Thyroid gland (tissue), 4 donors: ENCODE data around the gene SIX3. TPM values are rescaled to one million over a fixed set of nuclear protein-coding genes. Genes with fewer than 3 reads are reported as not detected.

Experiments
- DNase-seq, 2 donors: peaks; one replicate each; pipeline ENCODE4 v3.0.0-alpha.2; 2019
- H3K27ac ChIP-seq, 3 donors: fragments of 200-600 bp; sonication (generic); 1 replicate in 2 of 3; 2 replicates in 1 of 3; pipeline ENCODE4 v1.5.1; 2016 to 2019; ENCODE audit warnings: mild to moderate bottlenecking in 1 of 3, moderate library complexity in 1 of 3
- H3K27me3 ChIP-seq: fragments of 200-600 bp; sonication (generic); one replicate; pipeline ENCODE4 v1.5.1; 2019
- H3K36me3 ChIP-seq, 2 donors: fragments of 200-600 bp; sonication (generic); one replicate each; pipeline ENCODE4 v1.5.1; 2016 to 2019
- H3K4me1 ChIP-seq, 2 donors: fragments of 200-600 bp; sonication (generic); one replicate each; pipeline ENCODE4 v1.5.1; 2017 to 2019
- H3K4me3 ChIP-seq, 3 donors: fragments of 200-600 bp; sonication (generic); replicated peaks in 1 of 3; 1 replicate in 2 of 3; 2 replicates in 1 of 3; pipeline ENCODE4 v1.5.1; 2016; ENCODE audit warnings: mild to moderate bottlenecking in 1 of 3
- H3K9me3 ChIP-seq: fragments of 200-600 bp; sonication (generic); one replicate; pipeline ENCODE4 v1.5.1; 2017
- POLR2A ChIP-seq, 2 donors: fragments of 450-650 bp; IDR thresholded peaks; one replicate each; pipeline ENCODE4 v1.6.1; 2017; ENCODE audit warnings: antibody characterized with exemption in 2 of 2, mild to moderate bottlenecking in 2 of 2, moderate library complexity in 1 of 2
- WGBS, 2 donors: methylation state at CpG; one replicate each; pipeline ENCODE4 v1.1.5; 2017; 5-methylcytosine and 5-hydroxymethylcytosine counted together
- intact Hi-C: fragments of 100-400 bp; cut with DNase I; formaldehyde crosslinking; loops from one replicate; pipeline ENCODE4 v1.15.1; 2023
- total RNA-seq, 4 donors: library from RNA; depleted of rRNA; stranded (reverse); fragments of >200 nt; gene quantifications; one replicate each; pipeline ENCODE4 v1.2.3, GENCODE V29; 2016
- TF ChIP-seq, protein P1 (sequence below), 6 experiments: fragments of 200-600 bp in 3 of 6; fragments of 450-650 bp in 3 of 6; sonication (generic) in 3 of 6; IDR thresholded peaks; one replicate each; pipeline ENCODE4 v1.5.1; 2016 to 2019; ENCODE audit warnings: antibody characterized with exemption in 6 of 6, mild to moderate bottlenecking in 2 of 6, inconsistent platforms in 1 of 6, moderate library complexity in 1 of 6

SIX3 gene
- total RNA-seq, 4 donors from 2014 or later = not detected

DNA sequence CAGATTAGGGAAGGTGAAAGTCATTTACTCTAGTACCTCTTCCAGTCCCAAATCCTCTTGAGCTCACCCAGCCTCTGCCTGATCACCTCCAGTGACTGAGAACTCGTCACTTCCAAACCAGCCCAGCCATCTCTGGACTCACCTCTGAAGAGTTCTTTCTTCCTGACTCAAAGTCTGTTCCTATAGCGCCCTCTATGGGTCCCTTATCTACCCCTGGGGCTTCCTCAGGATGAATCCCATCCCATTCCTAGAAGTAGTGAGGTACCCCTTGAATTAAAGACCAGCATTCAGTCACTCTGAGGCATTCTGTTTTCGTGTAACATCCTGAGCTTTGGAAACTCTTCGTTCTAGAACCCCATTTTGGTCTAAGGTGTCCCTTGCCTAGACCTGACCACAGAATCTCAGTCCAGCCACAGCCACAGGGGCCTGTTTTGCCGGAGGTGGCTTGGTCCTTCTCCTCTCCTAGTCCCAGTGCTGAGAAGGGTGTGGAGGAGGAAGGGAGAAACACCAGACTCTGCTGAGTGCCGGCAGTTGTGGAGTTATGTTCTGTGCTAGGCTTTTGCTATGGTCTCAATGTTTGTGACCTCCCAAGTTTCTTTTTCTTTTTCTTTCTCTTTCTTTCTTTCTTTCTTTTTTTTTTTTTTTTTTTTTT is 32.7 kb downstream of the SIX3 start:
- no peak for DNase-seq
- TF ChIP-seq, protein P1, sequence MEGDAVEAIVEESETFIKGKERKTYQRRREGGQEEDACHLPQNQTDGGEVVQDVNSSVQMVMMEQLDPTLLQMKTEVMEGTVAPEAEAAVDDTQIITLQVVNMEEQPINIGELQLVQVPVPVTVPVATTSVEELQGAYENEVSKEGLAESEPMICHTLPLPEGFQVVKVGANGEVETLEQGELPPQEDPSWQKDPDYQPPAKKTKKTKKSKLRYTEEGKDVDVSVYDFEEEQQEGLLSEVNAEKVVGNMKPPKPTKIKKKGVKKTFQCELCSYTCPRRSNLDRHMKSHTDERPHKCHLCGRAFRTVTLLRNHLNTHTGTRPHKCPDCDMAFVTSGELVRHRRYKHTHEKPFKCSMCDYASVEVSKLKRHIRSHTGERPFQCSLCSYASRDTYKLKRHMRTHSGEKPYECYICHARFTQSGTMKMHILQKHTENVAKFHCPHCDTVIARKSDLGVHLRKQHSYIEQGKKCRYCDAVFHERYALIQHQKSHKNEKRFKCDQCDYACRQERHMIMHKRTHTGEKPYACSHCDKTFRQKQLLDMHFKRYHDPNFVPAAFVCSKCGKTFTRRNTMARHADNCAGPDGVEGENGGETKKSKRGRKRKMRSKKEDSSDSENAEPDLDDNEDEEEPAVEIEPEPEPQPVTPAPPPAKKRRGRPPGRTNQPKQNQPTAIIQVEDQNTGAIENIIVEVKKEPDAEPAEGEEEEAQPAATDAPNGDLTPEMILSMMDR (IDR thresholded peaks at IDR 0.05) = no peak
- no peak for TF ChIP-seq POLR2A (IDR thresholded peaks at IDR 0.05)
- no peaks in the 10 kb centered on the region for H3K36me3 ChIP-seq
- no peaks in the 10 kb centered on the region for H3K4me1 ChIP-seq
- intact Hi-C loops = no loop called here
- H3K4me3 ChIP-seq = no peak overlapping the region
- 49 to 67% methylated on average over 5 to 6 of the region's 6 CpGs for WGBS, 2 donors
- H3K27me3 ChIP-seq = no peaks in the 10 kb centered on the region
- H3K9me3 ChIP-seq = no peaks in the 10 kb centered on the region
- no peak overlapping the region for H3K27ac ChIP-seq

DNA sequence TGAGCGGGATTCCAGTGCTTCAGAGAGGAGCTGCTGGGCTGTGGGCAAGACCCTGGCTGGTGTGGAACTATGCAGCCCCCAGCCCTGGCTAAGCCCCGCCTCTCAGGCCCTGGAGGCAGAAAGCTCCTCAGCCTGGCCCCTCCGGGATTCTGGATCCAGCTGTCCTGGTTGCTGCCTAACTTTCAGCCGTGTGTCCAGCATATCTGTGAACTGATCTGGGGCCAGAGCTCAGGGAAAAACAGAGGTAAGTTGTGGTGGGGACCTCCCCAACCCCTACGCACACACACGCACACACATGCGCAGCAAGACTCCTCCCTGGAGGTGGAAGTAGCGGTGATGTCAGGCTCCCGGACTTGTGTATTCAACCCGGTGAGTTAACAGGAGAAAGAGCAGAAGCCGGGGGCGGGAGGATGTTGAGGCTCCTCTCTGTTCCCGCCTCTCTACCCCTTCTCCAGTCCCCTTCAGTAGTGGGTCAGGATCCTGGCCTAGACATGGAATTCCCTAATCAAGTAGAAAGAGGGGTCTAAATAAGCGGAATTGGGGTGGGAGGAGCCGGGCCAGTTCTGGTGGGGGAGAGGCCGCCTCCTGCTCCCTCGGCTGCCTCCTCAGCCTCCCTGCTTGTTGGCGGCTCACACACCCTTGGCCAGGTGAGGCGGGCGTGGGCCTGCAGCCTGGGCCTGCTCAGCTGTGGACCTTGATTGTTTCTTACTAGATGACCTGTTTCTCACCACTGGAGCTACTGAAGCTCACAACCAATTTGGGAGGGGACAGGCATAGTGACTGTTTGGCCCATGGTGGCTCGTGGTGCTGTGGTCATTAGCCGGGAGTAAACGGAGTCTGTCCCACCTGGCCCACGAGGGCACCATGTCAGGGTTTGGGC is 34.3 kb downstream of the SIX3 start:
- Histone ChIP-seq H3K27me3 (no peaks in the 10 kb centered on the region), H3K9me3 (no peaks in the 10 kb centered on the region), H3K4me1 (no peaks in the 10 kb centered on the region), H3K27ac (no peak overlapping the region), H3K36me3 (no peaks in the 10 kb centered on the region), H3K4me3 (no peak overlapping the region)
- TF ChIP-seq POLR2A (IDR thresholded peaks at IDR 0.05) = no peak
- TF ChIP-seq, protein P1 (IDR thresholded peaks at IDR 0.05) = no peak
- 72 to 73% methylated on average over 21 to 24 of the region's 24 CpGs for WGBS, 2 donors
- DNase-seq = no peak
- intact Hi-C loops = loop anchor here (2.0 kb wide), 1 partner anchor 521 kb away; no protein-coding TSS in a partner anchor

DNA sequence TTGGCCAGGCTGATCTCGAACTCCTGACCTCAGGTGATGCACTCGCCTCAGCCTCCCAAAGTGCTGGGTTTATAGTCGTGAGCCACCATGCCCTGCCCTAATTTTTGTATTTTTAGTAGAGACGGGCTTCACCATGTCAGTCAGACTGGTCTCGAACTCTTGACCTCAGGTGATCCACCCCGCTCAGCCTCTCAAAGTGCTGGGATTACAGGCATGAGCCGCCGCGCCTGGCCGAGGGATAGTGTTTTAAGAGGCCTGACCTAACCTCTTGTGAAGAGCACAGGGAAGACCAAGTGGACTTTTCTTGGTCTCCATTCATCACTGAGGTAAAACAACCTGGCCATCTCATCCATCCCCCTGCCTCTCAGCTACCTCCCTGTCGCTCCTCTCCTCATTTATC is 38.1 kb downstream of the SIX3 start:
- H3K27me3 ChIP-seq = no peaks in the 10 kb centered on the region
- H3K36me3 ChIP-seq = no peaks in the 10 kb centered on the region
- no peaks in the 10 kb centered on the region for H3K9me3 ChIP-seq
- H3K27ac ChIP-seq = no peak overlapping the region
- no peak for TF ChIP-seq POLR2A (IDR thresholded peaks at IDR 0.05)
- TF ChIP-seq, protein P1 (IDR thresholded peaks at IDR 0.05) = no peak
- no peak for DNase-seq
- intact Hi-C loops = no loop called here
- no peak overlapping the region for H3K4me3 ChIP-seq
- no peaks in the 10 kb centered on the region for H3K4me1 ChIP-seq
- WGBS, 2 donors = 51 to 54% methylated on average over 10 to 11 of the region's 11 CpGs

DNA sequence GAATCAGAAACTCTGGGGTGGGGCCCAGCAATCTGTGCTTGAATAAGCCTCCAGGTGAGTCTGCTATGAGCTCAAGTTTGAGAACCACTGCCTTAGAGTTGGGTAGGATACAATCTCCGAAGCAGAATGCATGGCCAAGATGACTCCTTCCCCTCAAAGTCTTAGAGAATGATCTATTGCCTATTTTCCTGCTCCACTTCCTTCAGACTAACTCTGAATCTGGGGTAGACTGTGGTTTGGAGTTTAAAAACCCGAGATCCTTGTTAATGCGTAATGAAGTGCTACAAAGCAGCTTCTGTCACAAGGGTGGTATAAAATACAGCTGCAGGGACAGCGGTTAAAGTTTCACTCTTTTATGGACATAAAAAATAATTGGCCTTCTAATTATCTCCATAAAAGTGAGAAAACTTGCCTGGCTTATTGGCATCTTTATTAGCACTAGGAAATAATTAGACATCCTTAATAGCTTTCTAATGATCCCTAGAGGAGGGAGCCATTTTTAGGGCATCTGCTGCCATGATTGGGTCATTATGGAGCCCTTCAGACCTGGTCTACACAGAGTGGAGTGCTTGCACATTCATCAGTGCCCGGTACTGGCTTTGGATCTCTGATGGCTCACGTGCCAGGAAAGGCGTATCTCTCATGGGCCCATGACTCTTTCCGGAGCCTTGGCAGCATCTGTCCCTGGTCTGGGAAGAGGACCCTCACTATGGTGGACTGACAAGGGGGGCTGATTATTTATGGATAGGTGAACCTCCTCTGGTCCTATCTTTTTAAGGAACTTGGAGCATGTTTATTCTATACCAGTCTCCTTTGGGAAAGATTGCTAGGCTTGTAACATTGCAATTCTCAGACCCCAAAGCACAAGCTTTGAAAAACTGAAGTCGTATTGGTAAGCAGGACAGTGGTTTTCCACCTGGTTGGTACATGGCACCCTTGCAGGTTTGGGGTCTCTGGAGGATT is 39.5 kb downstream of the SIX3 start:
- Histone ChIP-seq H3K36me3 (no peaks in the 10 kb centered on the region), H3K9me3 (no peaks in the 10 kb centered on the region), H3K27ac (no peak overlapping the region), H3K27me3 (no peaks in the 10 kb centered on the region), H3K4me3 (no peak overlapping the region), H3K4me1 (no peaks in the 10 kb centered on the region)
- intact Hi-C loops = no loop called here
- no peak for DNase-seq
- 67 to 73% methylated on average over 7 to 9 of the region's 9 CpGs for WGBS, 2 donors
- TF ChIP-seq, protein P1 (IDR thresholded peaks at IDR 0.05) = no peak
- no peak for TF ChIP-seq POLR2A (IDR thresholded peaks at IDR 0.05)
